GM06990 (cell line): Measurements from ENCODE around the gene CDK6.

ENCODE experiments used
- DNase-seq: peaks from one replicate; pipeline ENCODE4 v3.0.0-alpha.2; 2011; ENCODE audit not compliant: insufficient read length; ENCODE audit errors: extremely low read depth
- H3K27me3 ChIP-seq: replicated peaks from 2 replicates; pipeline ENCODE4 v1.6.0; 2011; ENCODE audit warnings: low read length; ENCODE audit not compliant: control insufficient read depth, insufficient read depth
- H3K36me3 ChIP-seq: 2 replicates; pipeline ENCODE4 v1.5.1; 2011; ENCODE audit warnings: low read length; ENCODE audit not compliant: control insufficient read depth, insufficient read depth
- H3K4me3 ChIP-seq: replicated peaks from 2 replicates; pipeline ENCODE4 v1.5.1; 2011; ENCODE audit warnings: low read depth, mild to moderate bottlenecking, control low read depth, low read length
- CTCF ChIP-seq: IDR thresholded peaks from 2 replicates; pipeline ENCODE4 v1.5.1; 2011; ENCODE audit warnings: low read length, control low read depth, mild to moderate bottlenecking, inconsistent platforms; ENCODE audit not compliant: insufficient read depth, poor library complexity, severe bottlenecking

The CDK6 gene

GRCh38 chr7:92714767-92715166 lies 121.6 kb downstream of the CDK6 start:
- no peaks in the 10 kb centered on the region for H3K27me3 ChIP-seq
- no peak overlapping the region for H3K4me3 ChIP-seq
- DNase-seq, result no peak
- 0 out of 2 replicates have a peak, but pooled peaks cover 2% of the 10 kb centered on the region for H3K36me3 ChIP-seq
- no peak for TF ChIP-seq CTCF

- no peak overlapping the region for H3K4me3 ChIP-seq
Measured at GRCh38 chr7:92714280-92714679, 122.1 kb downstream of the CDK6 start.

GRCh38 chr7:92709912-92710311 lies 126.5 kb downstream of the CDK6 start:
- H3K4me3 ChIP-seq, result no peak overlapping the region

More at GRCh38 chr7:92714280-92714679, 122.1 kb downstream of the CDK6 start:
- DNase-seq, result no peak
- Histone ChIP-seq H3K36me3 (0 out of 2 replicates have a peak, but pooled peaks cover 2% of the 10 kb centered on the region), H3K27me3 (no peaks in the 10 kb centered on the region)
- TF ChIP-seq CTCF, result no peak

GRCh38 chr7:92709150-92709549 lies 127.2 kb downstream of the CDK6 start:
- no peak for DNase-seq
- H3K27me3 ChIP-seq, result no peaks in the 10 kb centered on the region
- no peak for TF ChIP-seq CTCF
- H3K4me3 ChIP-seq, result no peak overlapping the region
- no peaks in the 10 kb centered on the region for H3K36me3 ChIP-seq

More at GRCh38 chr7:92709912-92710311, 126.5 kb downstream of the CDK6 start:
- no peak for TF ChIP-seq CTCF
- no peak for DNase-seq
- H3K36me3 ChIP-seq, result 0 out of 2 replicates have a peak, but pooled peaks cover 2% of the 10 kb centered on the region
- H3K27me3 ChIP-seq, result no peaks in the 10 kb centered on the region

- no peak for TF ChIP-seq CTCF
- no peaks in the 10 kb centered on the region for H3K27me3 ChIP-seq
- no peak overlapping the region for H3K4me3 ChIP-seq
- no peaks in the 10 kb centered on the region for H3K36me3 ChIP-seq
- peak; percentile 28 for DNase-seq
Measured at GRCh38 chr7:92708111-92709042, 128.0 kb downstream of the CDK6 start.
